Activated naive CD8-positive, alpha-beta T cell treated with anti-CD3 and anti-CD28 coated beads for 36 hours (primary cell): ENCODE data around the gene C15orf40. TPM values are rescaled to one million over a fixed set of nuclear protein-coding genes. Genes with fewer than 3 reads are reported as not detected.

ENCODE experiments used
- DNase-seq: peaks from one replicate; pipeline ENCODE4 v3.0.0; 2021
- H3K27ac Mint-ChIP-seq: one replicate; pipeline ENCODE4 v1.8.0; 2022; ENCODE audit warnings: mild to moderate bottlenecking, moderate library complexity, mixed read lengths
- H3K27me3 Mint-ChIP-seq: one replicate; pipeline ENCODE4 v1.8.0; 2022; ENCODE audit warnings: mild to moderate bottlenecking, mixed read lengths
- H3K36me3 Mint-ChIP-seq: one replicate; pipeline ENCODE4 v1.8.0; 2021; ENCODE audit warnings: mild to moderate bottlenecking, mixed read lengths
- H3K4me1 Mint-ChIP-seq: one replicate; pipeline ENCODE4 v1.8.0; 2021; ENCODE audit warnings: mixed read lengths
- H3K4me3 Mint-ChIP-seq: one replicate; pipeline ENCODE4 v1.8.0; 2022; ENCODE audit warnings: mild to moderate bottlenecking, moderate library complexity, mixed read lengths
- H3K9me3 Mint-ChIP-seq: one replicate; pipeline ENCODE4 v1.8.0; 2022; ENCODE audit warnings: mixed read lengths
- total RNA-seq, 2 experiments: library from RNA; stranded (reverse); gene quantifications; one replicate each; pipeline ENCODE4 v1.2.3, GENCODE V29; 2021

C15orf40 gene
- total RNA-seq, 2 experiments from 2014 or later, result 27.1 to 30.2 TPM

- no peak for DNase-seq
- Mint-ChIP-seq H3K27ac (no peak overlapping the region), H3K36me3 (no peaks in the 10 kb centered on the region), H3K27me3 (no peaks in the 10 kb centered on the region), H3K4me3 (no peak overlapping the region), H3K4me1 (peaks cover 2% of the 10 kb centered on the region), H3K9me3 (no peaks in the 10 kb centered on the region)
These were observed 38.4 kb downstream of the C15orf40 start for GRCh38 chr15:82972990-82973389.

- Mint-ChIP-seq H3K4me3 (no peak overlapping the region), H3K27me3 (no peaks in the 10 kb centered on the region), H3K9me3 (no peaks in the 10 kb centered on the region), H3K27ac (no peak overlapping the region), H3K36me3 (no peaks in the 10 kb centered on the region), H3K4me1 (peaks cover 10% of the 10 kb centered on the region)
- DNase-seq, result no peak
These were observed 40.0 kb downstream of the C15orf40 start for GRCh38 chr15:82971218-82971984.

GRCh38 chr15:82970696-82971095 is 40.7 kb downstream of the C15orf40 start:
- peaks cover 15% of the 10 kb centered on the region for H3K4me1 Mint-ChIP-seq
- no peaks in the 10 kb centered on the region for H3K36me3 Mint-ChIP-seq
- H3K9me3 Mint-ChIP-seq, result no peaks in the 10 kb centered on the region
- no peak for DNase-seq
- H3K27me3 Mint-ChIP-seq, result no peaks in the 10 kb centered on the region
- no peak overlapping the region for H3K27ac Mint-ChIP-seq
- no peak overlapping the region for H3K4me3 Mint-ChIP-seq

GRCh38 chr15:82970078-82970686 is 41.3 kb downstream of the C15orf40 start:
- Mint-ChIP-seq H3K27me3 (no peaks in the 10 kb centered on the region), H3K4me1 (peaks cover 15% of the 10 kb centered on the region), H3K27ac (no peak overlapping the region), H3K36me3 (no peaks in the 10 kb centered on the region), H3K9me3 (no peaks in the 10 kb centered on the region), H3K4me3 (no peak overlapping the region)
- DNase-seq, result no peak

- H3K9me3 Mint-ChIP-seq, result no peaks in the 10 kb centered on the region
- no peaks in the 10 kb centered on the region for H3K36me3 Mint-ChIP-seq
- H3K4me1 Mint-ChIP-seq, result peaks cover 15% of the 10 kb centered on the region
- DNase-seq, result no peak
- H3K27me3 Mint-ChIP-seq, result no peaks in the 10 kb centered on the region
- H3K4me3 Mint-ChIP-seq, result no peak overlapping the region
- H3K27ac Mint-ChIP-seq, result no peak overlapping the region
These were observed 42.1 kb downstream of the C15orf40 start for GRCh38 chr15:82969353-82969752.

- no peak overlapping the region for H3K4me3 Mint-ChIP-seq
- no peaks in the 10 kb centered on the region for H3K9me3 Mint-ChIP-seq
- no peaks in the 10 kb centered on the region for H3K27me3 Mint-ChIP-seq
- DNase-seq, result no peak
- H3K36me3 Mint-ChIP-seq, result no peaks in the 10 kb centered on the region
- H3K4me1 Mint-ChIP-seq, result peaks cover 15% of the 10 kb centered on the region
- H3K27ac Mint-ChIP-seq, result no peak overlapping the region
These were observed 43.4 kb downstream of the C15orf40 start for GRCh38 chr15:82968066-82968465.

- Mint-ChIP-seq H3K4me1 (peaks cover 15% of the 10 kb centered on the region), H3K4me3 (no peak overlapping the region), H3K36me3 (no peaks in the 10 kb centered on the region), H3K27me3 (no peaks in the 10 kb centered on the region), H3K27ac (no peak overlapping the region), H3K9me3 (no peaks in the 10 kb centered on the region)
- peak; percentile 17 for DNase-seq
These were observed 44.8 kb downstream of the C15orf40 start for GRCh38 chr15:82966671-82967071.

GRCh38 chr15:82964890-82965289 is 46.5 kb downstream of the C15orf40 start:
- no peak overlapping the region for H3K27ac Mint-ChIP-seq
- peaks cover 15% of the 10 kb centered on the region for H3K4me1 Mint-ChIP-seq
- no peaks in the 10 kb centered on the region for H3K36me3 Mint-ChIP-seq
- H3K27me3 Mint-ChIP-seq, result no peaks in the 10 kb centered on the region
- no peak overlapping the region for H3K4me3 Mint-ChIP-seq
- DNase-seq, result no peak
- H3K9me3 Mint-ChIP-seq, result no peaks in the 10 kb centered on the region

- no peaks in the 10 kb centered on the region for H3K36me3 Mint-ChIP-seq
- no peaks in the 10 kb centered on the region for H3K27me3 Mint-ChIP-seq
- H3K27ac Mint-ChIP-seq, result no peak overlapping the region
- no peaks in the 10 kb centered on the region for H3K9me3 Mint-ChIP-seq
- peaks cover 15% of the 10 kb centered on the region for H3K4me1 Mint-ChIP-seq
- DNase-seq, result no peak
- H3K4me3 Mint-ChIP-seq, result no peak overlapping the region
These were observed 47.7 kb downstream of the C15orf40 start for GRCh38 chr15:82963471-82964341.

GRCh38 chr15:82960766-82961165 is 50.7 kb downstream of the C15orf40 start:
- DNase-seq, result no peak
- H3K36me3 Mint-ChIP-seq, result peaks cover 1% of the 10 kb centered on the region
- H3K9me3 Mint-ChIP-seq, result no peaks in the 10 kb centered on the region
- no peak overlapping the region for H3K4me3 Mint-ChIP-seq
- H3K27me3 Mint-ChIP-seq, result no peaks in the 10 kb centered on the region
- no peaks in the 10 kb centered on the region for H3K4me1 Mint-ChIP-seq
- no peak overlapping the region for H3K27ac Mint-ChIP-seq

- Mint-ChIP-seq H3K36me3 (peaks cover 1% of the 10 kb centered on the region), H3K27me3 (no peaks in the 10 kb centered on the region), H3K4me1 (no peaks in the 10 kb centered on the region), H3K27ac (no peak overlapping the region), H3K9me3 (no peaks in the 10 kb centered on the region), H3K4me3 (no peak overlapping the region)
- DNase-seq, result no peak
These were observed 52.0 kb downstream of the C15orf40 start for GRCh38 chr15:82959423-82959822.

GRCh38 chr15:82958638-82959037 is 52.8 kb downstream of the C15orf40 start:
- H3K27ac Mint-ChIP-seq, result no peak overlapping the region
- no peak for DNase-seq
- H3K9me3 Mint-ChIP-seq, result no peaks in the 10 kb centered on the region
- H3K4me3 Mint-ChIP-seq, result no peak overlapping the region
- peaks cover 1% of the 10 kb centered on the region for H3K36me3 Mint-ChIP-seq
- no peaks in the 10 kb centered on the region for H3K4me1 Mint-ChIP-seq
- no peaks in the 10 kb centered on the region for H3K27me3 Mint-ChIP-seq

GRCh38 chr15:82952158-82953081 is 59.0 kb downstream of the C15orf40 start, which contains the start of gene HOMER2:
HOMER2 (minus strand) TSS chr15:82952720; CDS start chr15:82952535, 185 bp downstream.
- peaks cover 1% of the 10 kb centered on the region for H3K36me3 Mint-ChIP-seq
- no peak within 1 kb of the TSS for H3K27ac Mint-ChIP-seq
- H3K4me1 Mint-ChIP-seq, result peaks cover 5% of the 10 kb centered on the region
- DNase-seq, result peak; percentile 47
- H3K27me3 Mint-ChIP-seq, result peaks cover 6% of the 10 kb centered on the region
- peak within 1 kb of the TSS; percentile 67 for H3K4me3 Mint-ChIP-seq
- no peaks in the 10 kb centered on the region for H3K9me3 Mint-ChIP-seq

- Mint-ChIP-seq H3K4me3 (peak overlapping the region; percentile 67), H3K36me3 (peaks cover 1% of the 10 kb centered on the region), H3K27ac (no peak overlapping the region), H3K4me1 (peaks cover 5% of the 10 kb centered on the region), H3K9me3 (no peaks in the 10 kb centered on the region), H3K27me3 (peaks cover 6% of the 10 kb centered on the region)
- DNase-seq, result no peak
These were observed 59.8 kb downstream of the C15orf40 start for GRCh38 chr15:82951472-82952157.
